Esophagus squamous epithelium (tissue), 4 donors: ENCODE measurements around the gene GRIK3.

Experiments
- CTCF ChIP-seq, 6 experiments: fragments of 450-650 bp in 4 of 6; fragments of 200-600 bp in 2 of 6; sonication (generic) in 2 of 6; IDR thresholded peaks; one replicate each; pipeline ENCODE4 v1.5.1; 2016 to 2019; ENCODE audit warnings: antibody characterized with exemption in 6 of 6, mild to moderate bottlenecking in 4 of 6, moderate library complexity in 4 of 6
- POLR2A ChIP-seq, 4 donors: fragments of 450-650 bp; IDR thresholded peaks; one replicate each; pipeline ENCODE4 v1.6.1; 2017; ENCODE audit warnings: antibody characterized with exemption in 4 of 4, mild to moderate bottlenecking in 4 of 4, moderate library complexity in 3 of 4

- TF ChIP-seq CTCF (IDR thresholded peaks at IDR 0.05) (no peak), POLR2A (IDR thresholded peaks at IDR 0.05) (no peak)
These were observed 86.9 kb downstream of the GRIK3 start for GRCh38 chr1:36947384-36947783.
